GM19238 (cell line): Measurements from ENCODE around the gene MACROD2.

Experiments used
- DNase-seq: peaks from one replicate; pipeline ENCODE4 v3.0.0; 2011; ENCODE audit warnings: low spot score; ENCODE audit not compliant: insufficient read length

The MACROD2 gene

DNA sequence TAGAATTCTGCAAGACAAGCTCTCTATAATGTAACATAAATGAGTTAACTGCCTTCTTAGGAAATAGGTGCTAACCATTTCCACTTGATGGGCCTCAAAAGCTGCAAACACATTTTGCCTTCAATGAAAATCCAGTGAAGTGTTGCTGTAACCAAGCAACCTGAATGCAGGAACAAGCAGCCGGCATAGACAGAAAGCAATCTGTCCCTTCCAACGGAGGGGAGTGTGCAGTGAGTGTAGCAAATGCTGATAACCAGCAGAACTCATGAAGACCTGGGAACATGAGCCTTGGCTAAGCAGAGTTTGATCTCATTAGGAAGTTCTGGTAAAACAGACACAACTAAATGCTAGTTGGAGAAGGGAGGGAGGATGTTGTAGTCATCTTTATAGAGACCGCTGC lies 1880.1 kb downstream of the MACROD2 start:
- DNase-seq = no peak

DNA sequence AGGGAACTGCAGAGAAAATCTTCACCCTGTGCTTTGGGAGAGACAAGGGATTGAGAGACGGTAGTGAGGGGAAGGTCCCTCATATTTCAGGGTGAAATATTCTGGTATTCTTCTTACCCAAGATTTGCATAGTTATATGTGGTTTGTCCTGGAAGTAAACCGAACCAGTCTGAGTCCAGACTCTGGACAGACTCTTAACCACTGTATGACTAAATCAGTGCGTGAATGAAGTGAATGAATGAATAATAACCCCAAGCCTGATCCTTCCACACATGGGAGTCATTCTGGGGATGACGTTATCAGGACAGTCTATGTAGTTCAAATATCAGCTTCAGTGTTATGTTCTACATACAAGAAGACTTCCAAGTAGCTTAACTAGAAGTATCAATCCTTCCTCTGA lies 1887.2 kb downstream of the MACROD2 start:
- DNase-seq = no peak

DNA sequence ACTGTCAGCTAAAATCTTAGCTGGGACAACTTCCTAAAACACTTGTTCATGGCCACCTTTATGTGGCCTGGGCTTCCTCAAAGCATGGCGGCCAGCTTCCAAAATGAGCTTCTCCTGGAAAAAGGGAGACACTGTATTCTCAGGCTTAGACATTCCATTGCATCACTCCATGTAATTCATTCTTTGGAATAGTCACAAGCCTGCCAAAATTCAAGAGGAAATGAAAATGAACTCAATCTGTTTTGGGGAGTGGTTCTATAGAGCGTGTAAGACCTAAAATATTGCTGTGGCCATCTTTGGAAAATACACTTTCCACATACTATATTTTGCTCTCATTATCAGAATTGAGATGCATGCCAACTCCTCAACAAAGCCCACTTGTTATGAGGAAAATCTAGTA lies 1890.9 kb downstream of the MACROD2 start:
- no peak for DNase-seq

DNA sequence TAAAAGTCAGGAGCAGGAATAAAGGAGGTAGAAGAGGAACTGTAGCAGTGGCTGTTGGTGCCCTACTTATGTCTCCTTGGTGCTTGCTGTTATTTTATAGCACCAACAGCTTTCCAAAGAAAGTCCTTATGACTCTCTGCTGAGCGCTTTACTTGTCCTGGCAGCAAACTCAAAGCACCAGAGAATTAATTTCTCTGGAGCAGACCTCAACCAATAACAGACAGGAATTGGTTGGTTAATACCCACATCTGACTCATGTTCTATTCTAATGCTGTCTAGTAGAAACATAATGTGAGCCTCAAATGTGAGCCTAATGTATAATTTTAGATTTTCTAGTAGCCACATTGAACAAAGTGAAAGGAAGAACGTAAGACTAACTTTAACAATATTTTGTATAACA lies 1892.1 kb downstream of the MACROD2 start:
- DNase-seq = no peak

DNA sequence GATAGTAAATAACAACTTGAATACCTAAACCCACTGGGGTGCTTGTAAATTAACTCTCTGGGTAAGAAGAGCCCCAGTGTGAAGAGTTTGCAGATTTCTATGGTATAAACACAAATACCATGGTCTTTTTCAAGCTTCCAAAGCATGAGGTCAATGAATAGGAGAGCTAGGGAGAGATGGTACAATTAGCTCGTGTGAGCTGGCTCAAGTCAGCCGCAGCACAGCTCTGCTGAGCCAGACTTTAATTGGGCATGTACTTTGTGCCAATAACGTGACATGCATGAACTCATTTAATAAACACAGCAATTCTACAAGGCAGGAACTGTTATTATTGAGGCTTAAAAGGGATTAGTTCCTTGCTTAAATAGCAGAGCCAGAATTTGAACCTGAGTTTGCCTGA lies 1893.7 kb downstream of the MACROD2 start:
- no peak for DNase-seq

DNA sequence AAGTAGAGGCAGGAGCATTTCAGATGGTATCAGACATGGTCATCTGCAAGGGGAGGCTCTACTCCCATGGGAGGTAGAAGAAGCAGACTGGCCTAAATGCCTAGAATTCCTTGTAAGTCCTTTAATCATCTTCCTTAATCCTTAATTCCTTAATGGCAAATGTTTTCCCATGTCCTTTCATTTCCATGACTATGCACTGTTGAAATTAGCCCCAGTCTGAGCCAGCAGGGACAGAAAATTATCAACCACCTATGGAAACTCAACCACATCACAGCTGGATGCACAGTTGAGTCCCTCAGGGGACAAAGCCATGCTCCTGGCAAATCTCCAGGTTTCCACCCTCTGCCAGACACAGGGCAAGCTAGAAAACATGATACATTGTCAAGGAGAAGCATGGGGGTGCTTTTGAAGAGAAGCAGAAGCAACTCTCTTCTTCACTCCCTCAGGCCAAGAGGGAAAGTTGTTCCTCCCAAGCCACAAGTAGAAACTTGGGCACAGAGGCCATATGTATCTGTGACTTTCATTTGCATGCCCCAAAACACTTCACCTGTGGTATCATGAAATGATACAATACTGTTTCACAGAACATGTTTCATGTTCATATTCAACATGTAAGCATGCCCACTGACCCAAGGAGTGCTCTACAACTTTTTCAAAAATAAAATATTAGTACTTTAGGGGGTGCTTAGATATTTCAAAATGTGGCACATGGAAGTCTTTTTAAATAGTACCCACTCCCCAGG lies 1894.4 kb downstream of the MACROD2 start:
- DNase-seq = no peak

DNA sequence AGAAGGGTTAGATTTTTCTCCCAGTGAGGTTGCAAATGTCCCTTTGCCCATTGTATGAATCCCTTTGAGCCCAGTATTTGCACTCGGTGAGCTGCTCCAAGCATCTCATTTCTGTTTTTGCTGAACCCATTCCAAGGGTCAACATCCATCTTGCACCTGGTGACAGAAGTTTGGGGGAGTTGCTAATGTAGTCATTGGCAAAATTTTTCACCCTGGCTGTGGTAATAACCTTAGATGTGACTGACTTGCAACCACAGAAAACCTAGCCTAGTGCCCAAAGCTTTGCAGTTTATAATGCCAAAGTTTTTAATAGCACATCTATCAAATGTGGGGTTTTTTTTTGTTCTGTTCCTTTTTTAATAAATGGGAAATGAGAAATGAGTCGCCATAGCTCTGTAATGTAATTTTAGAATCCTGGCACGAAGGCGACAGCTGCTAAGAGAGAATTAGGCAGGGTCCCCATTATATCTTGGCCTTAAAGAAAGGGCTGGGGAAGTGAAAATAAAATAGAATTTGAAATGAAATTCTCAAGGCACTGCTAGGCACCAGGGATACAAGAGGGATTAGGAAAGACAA lies 1895.2 kb downstream of the MACROD2 start:
- DNase-seq = no peak

DNA sequence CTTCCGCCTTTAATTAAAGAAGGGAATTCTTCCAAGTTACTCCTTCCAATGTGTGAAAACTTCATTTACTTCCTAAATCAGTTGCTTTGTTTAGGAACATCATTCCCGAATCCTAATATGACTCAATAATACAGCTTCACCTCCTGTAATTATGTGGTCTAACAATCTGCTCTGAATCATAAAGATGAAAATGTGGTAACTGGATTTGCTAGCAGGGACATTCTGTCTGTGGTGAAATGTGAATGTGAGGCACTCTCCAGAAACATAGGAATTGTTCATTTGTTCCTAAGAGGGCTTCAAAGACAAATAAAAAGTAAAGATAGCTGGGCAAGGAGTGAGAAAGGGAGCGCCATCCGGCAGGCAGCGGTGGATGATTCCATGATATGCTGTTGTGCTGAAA lies 1899.8 kb downstream of the MACROD2 start:
- DNase-seq = no peak

DNA sequence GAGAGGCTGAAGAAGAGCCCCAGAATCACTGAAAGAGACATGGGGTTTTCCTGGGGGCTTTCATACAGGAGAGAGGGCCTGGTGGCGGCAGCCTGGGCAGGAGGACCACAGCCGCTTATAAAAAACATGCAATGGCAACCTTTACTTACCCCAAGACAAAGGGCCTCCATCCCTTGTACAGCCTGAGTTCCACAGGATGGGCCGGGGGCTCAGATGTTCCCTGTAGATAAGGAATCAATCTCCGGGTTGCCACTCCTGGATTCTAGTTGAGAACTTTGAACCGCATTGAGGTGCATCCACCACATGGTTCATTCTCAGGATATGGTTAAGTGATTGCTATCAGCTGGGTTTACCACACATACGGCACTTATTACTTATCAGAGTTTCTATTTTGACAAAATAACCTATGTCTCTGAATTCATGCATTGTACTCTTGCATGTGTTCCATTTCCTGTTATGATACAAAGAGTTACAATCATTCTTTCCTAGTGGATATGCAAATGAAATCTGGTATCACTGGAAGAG lies 1900.3 kb downstream of the MACROD2 start:
- DNase-seq = peak; percentile 7

DNA sequence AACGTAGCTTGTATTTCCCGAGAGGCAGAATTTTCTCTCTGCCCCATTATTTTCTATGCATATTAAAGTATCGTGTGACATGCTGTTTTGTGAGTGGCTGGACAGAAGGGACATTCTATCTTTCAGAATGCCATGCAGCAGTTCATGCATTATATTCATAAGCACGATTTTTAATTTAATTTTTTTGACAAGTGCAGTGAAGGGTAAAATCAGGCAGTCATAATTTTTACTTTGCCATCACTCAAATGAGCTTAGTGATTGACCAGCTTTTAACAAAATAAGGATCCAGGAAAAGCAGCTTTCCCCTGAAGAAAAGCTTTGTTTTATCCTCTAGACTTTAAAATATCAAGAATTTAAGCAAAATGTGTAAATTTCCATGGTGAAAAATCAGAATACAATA lies 1904.7 kb downstream of the MACROD2 start:
- DNase-seq = no peak

DNA sequence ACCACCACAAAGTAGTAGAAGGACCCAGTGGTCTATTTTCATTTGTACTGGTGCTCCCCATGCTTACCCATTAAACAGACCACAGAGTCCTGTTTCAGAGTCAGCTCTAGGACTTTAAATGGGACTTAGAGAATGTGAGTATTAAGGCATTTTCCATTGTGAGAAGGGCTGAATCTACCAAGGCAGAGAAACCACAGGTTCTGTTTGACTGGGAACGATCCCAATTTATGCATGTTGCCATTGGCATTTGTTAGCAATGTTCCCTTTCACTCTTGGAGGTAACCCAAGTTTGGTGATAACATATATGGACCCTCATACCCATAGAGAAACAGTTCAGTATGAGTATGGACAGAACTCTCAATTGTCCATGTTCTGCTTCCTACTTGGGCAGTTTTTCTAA lies 1905.1 kb downstream of the MACROD2 start:
- DNase-seq = no peak

DNA sequence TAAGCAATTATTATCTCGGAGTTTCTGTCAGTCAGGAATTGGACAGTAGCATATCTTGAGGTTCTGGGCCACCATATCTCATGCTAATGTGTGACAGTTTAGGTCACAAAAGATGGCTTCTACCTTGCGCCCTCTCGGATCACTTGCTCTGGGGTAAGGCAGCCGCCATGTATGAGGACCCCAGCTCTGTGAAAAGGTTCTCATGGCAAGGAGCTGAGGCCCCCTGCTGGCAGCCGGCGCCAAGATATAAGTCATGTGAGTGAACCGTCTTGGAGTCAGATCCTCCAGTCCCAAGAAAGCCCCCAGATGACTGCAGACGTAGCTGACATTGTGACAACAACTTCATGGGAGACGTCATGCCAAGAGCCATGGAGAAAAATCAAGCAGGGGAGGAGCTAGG lies 1907.2 kb downstream of the MACROD2 start:
- DNase-seq = no peak

DNA sequence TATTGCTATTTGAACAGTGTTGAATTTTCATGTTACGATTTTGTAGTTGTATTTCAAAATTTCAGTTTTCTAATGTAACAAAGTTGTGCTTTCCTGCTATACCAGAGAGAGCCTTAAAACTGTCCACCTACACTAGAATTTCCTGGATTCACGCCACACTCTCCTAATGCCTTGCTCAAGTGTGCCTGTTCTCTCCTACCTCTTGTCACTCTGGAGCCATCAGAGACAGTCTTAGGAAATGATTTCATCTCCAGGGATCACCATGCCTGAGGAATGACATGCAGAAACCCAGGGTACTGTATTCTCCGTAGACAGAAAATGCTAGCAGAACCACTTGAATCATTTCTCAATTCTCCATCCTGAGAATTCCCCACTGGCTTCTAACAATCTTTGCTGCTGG lies 1910.3 kb downstream of the MACROD2 start:
- DNase-seq = no peak

DNA sequence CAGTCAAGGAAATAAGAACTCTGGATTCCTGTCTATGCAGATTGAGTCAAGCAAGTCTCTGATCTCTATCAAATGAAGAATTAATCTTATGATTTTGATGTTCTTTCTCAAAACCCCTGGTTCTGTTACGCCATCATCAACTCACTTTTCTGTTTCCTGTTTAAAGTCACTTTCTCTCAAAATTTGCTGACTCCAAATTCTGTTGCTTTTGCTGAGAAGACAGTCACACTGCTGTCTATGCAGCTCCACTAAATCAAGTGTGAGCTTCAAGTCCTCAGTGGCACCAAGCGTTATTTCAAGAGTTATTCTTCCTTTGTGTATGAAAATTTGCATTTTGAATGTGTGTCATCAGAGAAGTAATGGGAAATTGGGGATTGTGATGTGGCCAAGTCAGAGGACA lies 1914.7 kb downstream of the MACROD2 start:
- no peak for DNase-seq

DNA sequence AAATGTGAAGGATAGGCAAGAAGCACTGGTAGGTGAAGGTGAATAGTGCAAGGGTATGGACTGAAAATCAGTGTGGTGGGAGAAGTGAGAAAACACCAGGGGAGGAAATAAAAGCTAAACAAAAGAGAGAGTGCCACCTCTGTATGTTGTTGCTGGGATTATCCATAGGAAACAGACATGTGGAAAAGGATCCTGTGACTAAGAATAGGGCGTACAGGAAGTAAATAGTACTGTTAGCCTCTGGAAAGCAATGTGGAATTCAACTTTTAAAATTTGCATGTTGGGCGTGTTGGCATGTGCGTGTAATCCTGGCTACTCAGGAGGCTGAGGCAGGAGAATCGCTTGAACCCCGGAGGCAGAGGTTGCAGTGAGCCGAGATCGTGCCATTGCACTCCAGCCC lies 1916.3 kb downstream of the MACROD2 start:
- no peak for DNase-seq

DNA sequence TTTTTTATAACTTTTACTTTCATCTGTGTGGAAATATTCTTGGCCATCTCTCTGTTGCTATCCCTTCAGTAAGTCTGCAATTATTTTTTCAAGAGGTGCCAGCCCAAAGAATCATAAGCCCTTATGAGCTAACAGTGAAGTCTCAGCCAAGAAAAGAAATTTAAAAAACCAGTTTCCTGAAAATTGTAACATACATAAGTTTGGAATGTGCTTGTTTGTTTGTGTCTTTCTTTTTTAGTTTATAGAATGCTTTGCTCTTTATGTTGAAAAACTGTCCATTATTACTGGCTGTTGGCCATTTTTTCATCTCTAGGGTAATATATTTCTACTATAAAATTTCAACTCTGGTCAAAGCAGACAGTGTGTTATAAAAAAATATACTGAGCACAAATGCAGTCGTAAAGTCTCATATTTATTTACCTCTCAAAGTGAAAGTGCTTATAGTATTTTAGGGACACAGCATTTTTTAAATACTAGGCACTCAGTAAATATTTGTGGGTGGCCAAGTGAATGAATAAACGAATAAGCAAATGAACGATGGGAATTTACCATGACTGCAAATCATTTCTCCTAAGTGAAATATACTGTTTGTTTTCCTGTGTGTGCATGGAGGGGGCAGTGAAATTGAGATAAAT lies 1918.2 kb downstream of the MACROD2 start:
- no peak for DNase-seq

DNA sequence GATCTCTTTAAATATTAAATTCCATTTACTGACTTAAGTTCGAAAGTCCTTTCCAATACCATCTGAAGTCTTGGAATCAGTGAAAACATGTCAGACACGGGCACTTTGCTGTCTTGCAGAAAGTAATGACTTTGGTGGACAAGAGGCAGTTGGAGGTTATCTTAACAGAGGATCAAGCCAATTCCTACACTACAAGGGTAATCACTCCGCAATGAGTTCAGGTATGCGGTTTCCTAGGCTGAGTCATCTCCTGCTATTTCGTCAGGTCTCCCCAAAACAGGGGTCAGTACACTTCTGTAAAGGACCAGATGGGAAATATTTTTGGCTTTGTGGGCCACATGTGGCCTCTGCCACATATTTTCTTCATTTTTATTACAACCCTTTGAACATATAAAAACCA lies 1921.3 kb downstream of the MACROD2 start:
- no peak for DNase-seq

DNA sequence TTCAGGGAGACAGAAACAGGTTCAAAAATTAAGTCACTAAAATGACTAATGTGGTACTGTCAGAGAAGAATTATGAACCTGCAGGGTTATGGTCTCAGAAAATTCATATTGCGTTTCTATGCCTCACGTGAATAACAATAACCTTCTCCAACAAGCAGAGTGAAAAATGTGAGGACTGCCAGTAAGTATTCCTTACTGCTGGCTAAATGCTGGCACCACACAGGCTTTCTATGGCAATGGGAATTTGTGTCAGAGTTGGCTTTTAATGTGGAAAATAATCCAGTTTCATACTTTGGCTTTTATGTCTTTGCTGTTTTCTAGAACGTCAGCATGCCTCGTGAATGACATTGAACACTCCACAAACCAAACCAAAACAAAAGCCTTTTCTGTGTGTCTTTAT lies 1922.0 kb downstream of the MACROD2 start:
- DNase-seq = no peak

DNA sequence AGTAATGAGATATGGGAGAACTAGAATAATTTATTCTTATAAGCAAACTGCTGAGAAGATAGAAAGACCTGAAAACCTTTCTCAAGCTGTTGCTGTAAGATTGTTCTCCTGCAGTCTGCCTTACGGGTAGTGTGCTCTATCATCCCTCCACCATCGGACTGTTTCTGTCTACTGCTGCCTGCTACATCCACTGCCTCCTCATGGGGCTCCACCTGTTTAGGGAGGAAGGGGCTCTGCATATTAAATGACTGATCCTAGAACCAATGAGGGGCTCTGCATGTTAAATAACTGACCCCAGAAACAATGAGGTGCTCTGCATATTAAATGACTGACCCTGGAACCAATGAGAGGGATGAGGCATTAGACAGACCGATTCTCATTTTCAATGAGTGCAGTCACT lies 1923.3 kb downstream of the MACROD2 start:
- DNase-seq = no peak

DNA sequence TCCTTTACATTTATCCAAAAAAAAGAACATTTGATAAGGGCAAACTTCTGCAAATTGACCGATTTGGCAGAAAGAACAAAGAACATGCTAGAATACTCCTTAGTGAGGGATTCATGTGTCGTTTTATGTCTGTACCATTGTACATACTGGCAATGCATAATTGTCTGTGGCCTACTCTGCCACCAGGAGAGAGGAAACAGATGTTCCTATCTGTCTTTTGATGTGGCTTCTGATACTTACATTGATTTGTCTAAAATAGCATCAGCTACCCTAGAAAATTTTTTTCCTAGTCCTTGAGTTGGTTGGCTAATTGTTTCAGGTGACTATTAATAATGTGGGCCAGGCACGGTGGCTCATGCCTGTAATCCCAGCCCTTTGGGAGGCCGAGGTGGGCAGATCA lies 1923.8 kb downstream of the MACROD2 start:
- no peak for DNase-seq

DNA sequence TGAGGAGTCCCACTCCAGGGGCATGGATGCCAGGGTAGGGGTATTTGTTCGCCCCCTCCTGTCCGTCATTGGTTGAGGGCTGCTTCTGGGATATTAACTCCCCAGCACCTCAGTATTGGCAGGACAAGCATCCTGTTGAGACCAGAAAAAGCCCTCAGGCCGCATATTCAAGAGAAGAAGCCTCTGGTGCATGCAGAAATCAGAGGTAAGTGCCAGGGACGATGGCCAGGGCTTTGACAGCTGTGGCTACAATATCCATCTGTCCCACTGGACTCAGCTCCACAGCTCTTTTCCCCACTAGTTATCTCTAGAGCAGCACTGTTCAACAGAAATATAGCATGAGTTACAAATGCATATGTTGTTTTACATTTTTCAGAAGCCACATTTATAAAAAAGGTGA lies 1926.6 kb downstream of the MACROD2 start:
- no peak for DNase-seq

DNA sequence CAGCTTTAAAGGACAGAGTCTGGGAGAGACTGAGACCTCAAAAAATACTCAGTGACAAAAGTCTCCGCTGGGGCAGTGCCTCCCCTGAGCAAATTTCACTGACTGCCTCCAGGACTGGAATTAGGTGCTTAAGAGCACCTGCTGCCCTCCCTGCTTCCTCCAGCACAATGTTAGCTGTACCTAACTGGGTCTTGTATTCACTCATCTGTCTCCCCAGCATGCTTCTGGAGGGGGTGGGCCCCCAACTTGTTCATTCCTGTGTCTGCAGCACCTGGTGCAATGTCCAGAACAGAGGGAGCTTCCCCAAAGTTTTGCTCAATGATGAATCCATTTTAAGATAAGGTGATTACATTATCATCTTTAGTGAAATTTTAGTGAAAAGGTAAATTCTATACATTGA lies 1927.2 kb downstream of the MACROD2 start:
- DNase-seq = no peak
